ENCODE results near the gene PTGIS.

The PTGIS gene

GRCh38 chr20:49595811-49596561, 28.0 kb upstream of the PTGIS start:
- no peak overlapping the region for H3K4me3 ChIP-seq (ENCODE audit: low read depth, low read length)

- no peak overlapping the region for H3K4me3 ChIP-seq (ENCODE audit: low read depth, low read length)
Observed at GRCh38 chr20:49595346-49595745, 27.4 kb upstream of the PTGIS start.

- H3K4me3 ChIP-seq (ENCODE audit: low read depth, low read length), result no peak overlapping the region
Observed at GRCh38 chr20:49594931-49595315, 27.0 kb upstream of the PTGIS start.

- no peak overlapping the region for H3K4me3 ChIP-seq (ENCODE audit: low read depth, low read length)
Observed at GRCh38 chr20:49594143-49594930, 26.4 kb upstream of the PTGIS start.

GRCh38 chr20:49593466-49594142, 25.7 kb upstream of the PTGIS start:
- no peak overlapping the region for H3K4me3 ChIP-seq (ENCODE audit: low read depth, low read length)

GRCh38 chr20:49592120-49592519, 24.2 kb upstream of the PTGIS start:
- H3K4me3 ChIP-seq (ENCODE audit: low read depth, low read length), result no peak overlapping the region

DNA sequence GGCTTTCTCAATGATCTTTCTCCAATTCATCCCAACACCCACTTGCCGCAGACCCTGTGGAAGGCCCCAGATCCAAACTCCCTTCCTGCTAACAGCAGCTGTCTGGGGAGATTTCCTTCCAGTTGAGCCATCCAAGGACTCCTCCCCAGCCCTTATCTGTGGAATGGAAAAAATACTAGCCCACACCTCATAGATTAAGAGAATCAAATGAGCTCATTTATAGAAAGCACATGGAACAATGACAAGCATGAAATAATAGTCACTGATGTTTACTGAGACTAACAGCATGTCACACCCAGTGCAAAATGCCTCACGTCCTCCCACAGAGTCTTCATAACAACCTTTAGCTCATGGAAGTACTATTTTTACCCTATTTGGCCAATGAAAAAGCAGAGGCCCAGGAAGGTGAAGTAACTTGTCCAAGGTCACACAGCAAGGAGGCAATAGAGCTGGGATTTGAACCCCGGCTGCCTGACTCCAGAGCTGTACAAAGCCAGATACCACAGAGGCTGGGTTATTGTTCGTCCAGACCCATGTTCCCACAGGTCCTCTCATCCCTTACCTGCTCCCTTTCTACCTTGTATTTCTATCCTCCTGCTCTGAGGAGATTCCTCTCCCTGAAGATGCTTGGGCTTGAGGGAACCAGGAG, 23.4 kb upstream of the PTGIS start:
- H3K4me3 ChIP-seq (ENCODE audit: low read depth, low read length), result no peak overlapping the region

DNA sequence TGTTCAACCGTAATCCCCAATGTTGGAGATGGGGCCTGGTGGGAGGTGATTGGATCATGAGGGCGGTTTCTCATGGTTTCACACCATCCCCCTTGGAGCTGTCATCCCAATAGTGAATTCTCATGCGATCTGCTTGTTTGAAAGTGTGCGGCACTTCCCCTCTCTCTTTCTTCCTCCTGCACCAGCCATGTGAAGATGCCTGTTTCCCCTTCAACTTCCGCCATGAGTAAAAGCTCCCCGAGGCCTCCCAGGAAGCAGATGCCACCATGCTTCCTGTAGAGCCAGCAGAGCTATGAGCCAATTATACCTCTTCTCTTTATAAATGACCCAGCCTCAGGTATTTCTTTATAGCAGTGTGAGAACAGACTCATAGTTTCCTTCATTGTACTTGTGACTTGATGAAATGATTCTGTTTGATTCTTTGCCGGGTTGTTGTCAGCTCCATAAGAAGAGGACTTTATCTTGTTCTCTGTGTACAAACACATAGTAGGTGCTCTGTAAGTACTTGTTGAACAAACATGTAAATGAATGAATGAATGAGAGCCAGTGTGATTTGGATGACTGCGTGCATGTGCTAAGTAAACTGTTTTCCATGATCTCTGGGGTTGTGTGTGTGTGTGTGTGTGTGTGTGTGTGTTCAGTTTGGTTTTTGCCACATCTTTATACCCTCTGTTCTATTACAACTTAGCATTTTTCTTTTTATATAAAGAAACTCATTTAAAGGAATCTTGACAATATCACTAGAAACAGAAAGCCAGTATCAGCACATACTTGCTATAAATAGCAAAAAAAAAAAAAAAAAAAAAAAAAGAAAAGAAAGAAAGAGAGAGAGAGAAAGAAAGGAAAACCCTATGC, 22.5 kb upstream of the PTGIS start:
- no peak overlapping the region for H3K4me3 ChIP-seq (ENCODE audit: low read depth, low read length)

DNA sequence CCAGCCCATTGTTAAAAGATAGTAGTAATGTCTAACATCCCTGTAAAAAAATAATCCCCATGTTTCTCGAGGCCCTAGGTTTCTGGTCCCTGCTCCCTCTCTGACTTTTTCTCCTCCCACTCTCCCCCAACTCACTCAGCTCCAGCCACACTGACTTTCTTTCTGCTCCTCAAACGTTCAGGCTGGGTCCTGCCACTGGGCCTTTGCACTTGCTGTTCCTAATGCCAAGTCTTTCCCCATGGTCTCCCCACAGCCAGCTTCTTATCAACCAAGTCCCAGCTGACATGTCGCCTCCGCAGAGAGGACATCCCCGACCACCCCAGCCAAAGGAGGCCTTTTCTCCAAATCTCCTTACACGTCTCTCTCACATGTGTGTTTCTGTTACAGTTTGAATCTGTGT, 21.8 kb upstream of the PTGIS start:
- H3K4me3 ChIP-seq (ENCODE audit: low read depth, low read length), result no peak overlapping the region

GRCh38 chr20:49587111-49587570, 19.2 kb upstream of the PTGIS start:
- no peak overlapping the region for H3K4me3 ChIP-seq (ENCODE audit: low read depth, low read length)

DNA sequence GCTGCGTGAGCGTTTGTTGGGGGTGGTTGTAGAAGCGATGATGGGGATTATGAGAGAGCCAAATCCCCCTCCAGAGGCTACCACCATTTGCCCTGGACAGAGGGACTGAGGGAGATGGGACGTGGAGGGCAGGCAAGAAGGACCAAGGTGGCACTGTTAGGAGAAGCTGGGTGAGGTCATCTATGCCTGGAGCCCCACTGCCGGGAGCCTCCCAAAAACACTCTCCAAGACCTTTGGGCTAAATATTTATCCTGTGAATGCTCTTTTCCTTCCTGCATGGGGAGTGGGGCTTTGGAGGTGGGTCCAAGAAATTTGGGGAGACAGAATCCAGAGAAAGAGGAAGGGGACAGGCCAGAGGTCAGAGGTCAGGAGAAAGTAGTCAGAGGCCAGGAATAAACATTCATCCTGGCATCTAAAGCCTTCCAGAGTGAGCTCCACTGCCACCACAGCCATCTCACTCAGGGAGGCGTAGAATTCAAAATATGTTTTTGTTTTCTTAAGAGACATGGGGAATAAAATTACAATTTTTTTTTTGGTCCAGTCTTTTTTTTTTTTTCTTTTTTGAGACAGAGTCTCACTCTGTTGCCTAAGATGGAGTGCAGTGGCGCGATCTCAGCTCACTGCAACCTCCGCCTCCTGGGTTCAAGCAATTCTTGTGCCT, 17.8 kb upstream of the PTGIS start:
- H3K4me3 ChIP-seq (ENCODE audit: low read depth, low read length), result no peak overlapping the region

DNA sequence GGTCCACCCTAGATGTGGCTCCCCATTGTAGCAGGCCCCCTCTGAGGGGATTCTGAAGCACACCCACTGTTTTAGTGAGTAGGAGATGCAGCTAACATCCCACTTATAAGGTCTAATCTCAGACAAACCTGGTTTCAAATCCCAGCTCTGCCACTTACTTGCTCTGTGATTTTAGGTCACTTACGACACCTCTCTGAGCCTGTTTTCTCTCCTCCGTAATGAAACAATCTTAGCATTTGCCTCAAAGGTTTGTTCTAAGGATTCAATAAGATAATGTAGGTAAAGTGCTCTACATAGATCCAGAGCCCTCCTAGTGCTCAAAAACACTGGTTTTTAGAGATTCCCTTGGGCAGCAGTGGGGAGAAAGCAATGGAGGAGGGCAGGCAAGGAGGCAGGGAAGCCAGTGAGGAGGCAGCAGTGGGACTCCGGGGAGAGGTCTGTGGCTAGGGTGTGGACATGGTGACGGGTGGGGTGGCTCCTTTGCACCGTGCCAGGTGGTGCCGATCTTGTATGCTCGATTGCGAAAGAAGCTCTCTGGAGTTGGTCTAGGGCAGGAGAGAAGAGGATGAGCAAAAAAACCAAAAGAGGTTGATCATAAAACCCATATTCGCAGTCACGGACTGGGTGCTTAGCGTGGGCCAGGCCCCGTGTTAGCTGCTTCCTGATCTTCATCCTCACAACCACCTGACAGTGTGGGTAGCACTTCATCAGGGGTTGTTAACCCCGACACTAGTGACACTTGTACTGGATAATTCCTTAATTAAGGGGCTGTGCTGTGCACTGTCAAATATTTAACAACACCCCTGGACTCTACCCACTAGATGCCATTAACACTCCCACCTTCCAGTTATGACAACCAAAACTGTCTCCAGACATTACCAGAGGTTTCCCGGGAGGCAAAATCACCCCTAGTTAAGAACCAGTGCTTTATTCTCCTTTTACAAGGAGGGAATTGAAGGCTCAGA, 16.8 kb upstream of the PTGIS start:
- H3K4me3 ChIP-seq (ENCODE audit: low read depth, low read length), result no peak overlapping the region

DNA sequence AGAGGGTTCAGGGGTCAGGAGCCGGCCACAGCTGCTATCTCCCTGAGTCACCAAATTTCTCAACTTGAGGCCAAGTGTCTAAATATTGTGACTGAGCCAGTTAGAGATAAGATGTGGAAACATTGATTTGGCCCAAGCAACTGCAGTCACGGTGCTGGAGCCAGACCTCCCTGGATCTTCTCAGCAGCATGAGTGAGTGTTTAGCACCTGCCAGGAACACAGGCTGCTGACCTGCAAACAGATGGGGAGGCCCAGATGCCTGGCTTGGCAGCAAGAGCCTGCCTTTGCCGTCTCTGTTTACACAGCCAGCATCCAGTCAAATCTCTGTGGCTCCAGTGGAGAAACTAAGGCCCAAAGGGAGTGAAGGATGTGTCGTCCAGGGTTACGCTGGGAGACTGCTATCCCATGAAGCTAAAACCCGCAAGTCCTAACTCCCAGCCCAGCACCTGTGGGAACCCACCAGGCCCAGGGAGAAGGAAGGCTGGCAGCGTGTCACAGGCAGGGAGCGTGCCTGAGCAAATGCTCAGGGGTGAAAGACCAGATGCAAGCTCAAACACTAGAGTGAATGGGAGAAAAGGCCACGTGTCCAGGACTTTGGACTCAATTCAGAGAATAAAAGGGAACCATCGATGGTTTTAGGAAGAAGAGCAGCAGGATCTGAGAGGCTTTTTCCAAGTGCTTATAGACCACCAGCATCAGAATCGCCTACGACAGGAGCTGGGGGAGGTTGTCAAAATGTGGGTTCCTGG, 15.9 kb upstream of the PTGIS start:
- H3K4me3 ChIP-seq (ENCODE audit: low read depth, low read length), result no peak overlapping the region

DNA sequence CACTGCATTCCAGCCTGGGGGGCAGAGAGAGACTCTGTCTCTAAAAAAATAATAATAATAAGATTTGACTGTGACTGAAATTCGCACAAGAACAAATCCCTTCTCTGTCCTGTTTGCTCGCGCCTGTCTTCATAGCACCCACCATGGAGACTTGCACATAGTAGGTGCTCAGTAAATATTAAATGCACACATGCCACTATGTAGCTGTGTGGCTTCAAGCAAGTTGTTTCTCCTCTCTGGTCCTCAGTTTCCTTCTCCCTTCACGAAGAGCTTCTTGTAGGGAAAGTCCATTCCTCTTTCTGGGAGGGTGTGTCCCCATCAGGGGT, 15.4 kb upstream of the PTGIS start:
- no peak overlapping the region for H3K4me3 ChIP-seq (ENCODE audit: low read depth, low read length)

- no peak overlapping the region for H3K4me3 ChIP-seq (ENCODE audit: low read depth, low read length)
Observed at GRCh38 chr20:49582413-49583334, 14.7 kb upstream of the PTGIS start.

DNA sequence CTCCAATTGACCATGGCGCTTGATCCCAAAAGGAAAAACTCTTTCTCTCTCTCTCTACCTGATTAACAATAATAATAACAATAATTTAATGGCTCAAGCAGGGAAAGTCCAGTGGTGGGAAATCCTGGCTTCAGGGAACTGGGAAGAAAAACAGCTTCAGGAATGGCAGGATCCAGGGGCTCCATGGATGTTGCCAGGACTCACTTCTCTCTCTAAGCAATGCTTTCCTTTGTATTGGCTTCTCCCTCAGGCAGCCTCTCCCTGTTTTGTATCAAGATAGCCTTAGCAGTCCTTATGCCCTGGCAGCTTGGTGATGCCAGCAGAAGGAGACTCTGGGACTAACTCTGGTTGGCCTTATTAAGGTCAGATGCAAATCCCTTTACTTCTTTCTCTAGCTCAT, 13.5 kb upstream of the PTGIS start:
- no peak overlapping the region for H3K4me3 ChIP-seq (ENCODE audit: low read depth, low read length)

DNA sequence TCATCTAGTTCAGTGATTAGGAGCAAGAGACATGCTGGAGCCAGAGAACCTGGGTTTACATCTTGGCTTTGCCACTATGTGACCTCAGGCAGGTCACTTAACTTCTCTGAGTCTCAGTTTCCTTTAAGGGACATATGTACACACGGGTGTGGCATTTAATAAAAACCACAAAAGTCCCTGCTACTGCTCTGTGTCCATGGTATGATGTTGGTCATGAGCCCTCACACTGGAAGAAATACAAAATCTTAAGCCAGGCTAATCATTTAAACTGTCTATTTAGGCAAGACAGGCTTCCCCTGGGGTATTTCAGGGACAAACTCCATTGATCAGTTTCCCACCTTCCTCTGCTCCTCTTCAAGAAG, 12.9 kb upstream of the PTGIS start:
- no peak overlapping the region for H3K4me3 ChIP-seq (ENCODE audit: low read depth, low read length)
